HUES48 (cell line): ENCODE measurements around the gene PBX1.

Experiments
- H3K27ac ChIP-seq: one replicate; pipeline ENCODE4 v1.7.0; 2013; ENCODE audit warnings: low read depth, low read length, inconsistent platforms
- H3K27me3 ChIP-seq: 2 replicates; pipeline ENCODE4 v1.6.1; 2013; ENCODE audit warnings: mild to moderate bottlenecking, low read length; ENCODE audit not compliant: control insufficient read depth, insufficient read depth
- H3K36me3 ChIP-seq: 2 replicates; pipeline ENCODE4 v1.6.1; 2013; ENCODE audit warnings: low read length; ENCODE audit not compliant: control insufficient read depth, insufficient read depth
- H3K4me1 ChIP-seq: 2 replicates; pipeline ENCODE4 v1.6.1; 2013; ENCODE audit warnings: mild to moderate bottlenecking, low read length; ENCODE audit not compliant: control insufficient read depth, insufficient read depth
- H3K4me3 ChIP-seq: 2 replicates; pipeline ENCODE4 v1.5.1; 2013; ENCODE audit warnings: mild to moderate bottlenecking, low read depth, low read length
- H3K9ac ChIP-seq: 2 replicates; pipeline ENCODE4 v1.6.1; 2013; ENCODE audit warnings: mild to moderate bottlenecking, low read depth, low read length, moderate library complexity
- H3K9me3 ChIP-seq: 2 replicates; pipeline ENCODE4 v1.6.1; 2013; ENCODE audit warnings: low read length; ENCODE audit not compliant: control insufficient read depth, insufficient read depth

Gene PBX1

DNA sequence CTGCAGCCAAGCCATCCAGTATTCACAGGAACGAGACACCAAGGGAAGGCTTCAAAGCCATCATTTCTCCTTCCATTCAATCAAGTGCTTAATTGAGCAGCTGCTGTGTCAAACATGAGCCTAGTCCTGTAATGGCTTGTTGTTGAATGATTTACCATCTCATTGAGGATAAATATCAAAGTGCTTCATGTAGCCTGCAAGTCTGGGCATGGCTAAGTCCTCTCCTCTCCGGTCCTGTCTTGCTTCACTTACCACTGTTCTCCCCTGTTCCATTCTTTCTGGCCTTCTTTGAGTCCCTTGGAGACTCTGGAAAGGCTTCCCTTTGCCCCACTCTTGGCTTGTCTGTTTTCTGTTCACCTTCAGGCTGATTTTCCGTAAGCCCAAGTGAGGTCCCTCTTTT is 279.8 kb downstream of the PBX1 start:
- no peak overlapping the region for H3K27ac ChIP-seq
- no peak overlapping the region for H3K9ac ChIP-seq
- H3K36me3 ChIP-seq: peaks cover 29% of the 10 kb centered on the region
- H3K9me3 ChIP-seq: no peaks in the 10 kb centered on the region
- no peaks in the 10 kb centered on the region for H3K27me3 ChIP-seq
- H3K4me3 ChIP-seq: no peak overlapping the region
- peaks cover 8% of the 10 kb centered on the region for H3K4me1 ChIP-seq

DNA sequence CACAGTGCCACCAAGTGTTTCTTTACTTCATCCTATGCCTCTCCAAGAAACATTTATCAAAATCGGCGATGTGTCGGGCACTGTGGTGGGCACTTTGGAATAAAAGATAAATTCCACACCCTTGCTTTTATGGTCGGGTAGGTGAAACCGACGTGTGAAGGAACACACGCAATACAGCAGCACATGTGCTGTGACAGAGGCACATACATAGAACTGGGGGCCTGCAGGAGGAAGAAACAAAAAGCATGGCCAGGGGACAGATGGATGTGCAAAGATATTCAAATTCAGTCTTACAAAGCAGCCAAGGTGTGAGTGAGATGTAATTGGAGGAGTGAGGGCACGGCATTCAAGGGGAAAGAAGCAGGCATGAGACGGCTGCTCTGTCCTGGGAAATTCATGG is 282.0 kb downstream of the PBX1 start:
- H3K36me3 ChIP-seq: peaks cover 32% of the 10 kb centered on the region
- no peaks in the 10 kb centered on the region for H3K27me3 ChIP-seq
- no peak overlapping the region for H3K27ac ChIP-seq
- H3K9ac ChIP-seq: no peak overlapping the region
- no peaks in the 10 kb centered on the region for H3K9me3 ChIP-seq
- no peak overlapping the region for H3K4me3 ChIP-seq
- H3K4me1 ChIP-seq: peaks cover 8% of the 10 kb centered on the region

DNA sequence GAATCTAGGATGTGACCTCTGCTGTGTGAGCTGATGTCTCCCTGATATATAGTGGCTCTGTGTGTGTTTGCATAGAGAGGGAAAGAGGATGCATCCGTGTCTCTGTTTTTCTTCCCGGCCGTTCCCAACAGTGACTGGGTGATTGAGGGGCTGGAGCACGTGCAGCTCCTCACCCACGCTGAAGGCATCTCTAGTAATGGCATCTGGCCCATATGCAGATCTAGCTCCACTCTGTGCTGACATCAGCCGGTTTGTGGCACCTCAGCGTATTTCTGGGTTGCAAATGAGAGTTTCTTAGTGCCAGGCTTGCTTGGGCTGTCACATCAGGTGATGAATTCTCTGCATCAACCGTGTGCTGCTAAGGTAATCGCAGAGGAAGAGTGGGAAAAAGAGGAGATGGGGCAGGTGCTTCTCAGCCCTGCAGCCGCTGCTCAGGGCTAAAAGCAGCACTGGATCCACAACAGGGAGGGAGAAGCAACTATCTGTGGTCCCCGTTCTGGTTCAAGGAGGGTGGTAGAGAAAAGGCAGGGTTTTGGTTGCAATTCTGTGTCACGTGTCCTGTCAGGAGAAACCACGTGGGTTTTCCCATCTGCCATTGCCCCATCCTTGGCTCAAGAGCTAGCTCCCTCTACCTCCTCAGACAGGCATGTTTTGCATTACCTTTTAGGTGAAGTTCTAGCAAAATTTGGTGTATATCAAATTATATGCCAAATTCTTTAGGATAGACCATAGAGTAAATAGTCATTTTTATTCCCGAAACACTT is 282.9 kb downstream of the PBX1 start:
- H3K9me3 ChIP-seq: no peaks in the 10 kb centered on the region
- no peak overlapping the region for H3K9ac ChIP-seq

DNA sequence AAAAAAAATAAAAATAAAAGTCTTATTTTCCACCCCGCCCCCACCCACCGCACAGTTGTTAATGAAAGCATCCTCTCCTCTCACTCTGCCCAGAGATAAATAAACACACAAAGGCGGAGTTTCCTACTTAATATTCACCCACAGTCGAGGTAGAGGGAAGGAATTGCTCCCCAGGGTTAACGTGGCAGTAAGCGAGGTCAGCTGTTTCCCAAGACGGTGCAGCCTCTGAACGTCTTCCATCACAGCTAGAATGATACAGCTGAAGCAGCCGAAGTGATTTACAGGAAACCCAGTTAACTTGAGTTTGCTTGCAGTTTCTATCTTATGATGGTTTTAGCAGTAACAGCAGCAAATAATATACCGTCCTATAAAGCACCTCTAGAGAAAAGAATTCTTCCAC is 283.9 kb downstream of the PBX1 start:
- peaks cover 41% of the 10 kb centered on the region for H3K36me3 ChIP-seq
- no peak overlapping the region for H3K4me3 ChIP-seq
- H3K9me3 ChIP-seq: no peaks in the 10 kb centered on the region
- peaks cover 8% of the 10 kb centered on the region for H3K4me1 ChIP-seq
- H3K27ac ChIP-seq: no peak overlapping the region
- no peaks in the 10 kb centered on the region for H3K27me3 ChIP-seq
- H3K9ac ChIP-seq: no peak overlapping the region

More for the DNA sequence above, 282.9 kb downstream of the PBX1 start:
- Histone ChIP-seq H3K36me3 (peaks cover 35% of the 10 kb centered on the region), H3K27ac (no peak overlapping the region), H3K27me3 (no peaks in the 10 kb centered on the region), H3K4me3 (no peak overlapping the region), H3K4me1 (peaks cover 8% of the 10 kb centered on the region)

DNA sequence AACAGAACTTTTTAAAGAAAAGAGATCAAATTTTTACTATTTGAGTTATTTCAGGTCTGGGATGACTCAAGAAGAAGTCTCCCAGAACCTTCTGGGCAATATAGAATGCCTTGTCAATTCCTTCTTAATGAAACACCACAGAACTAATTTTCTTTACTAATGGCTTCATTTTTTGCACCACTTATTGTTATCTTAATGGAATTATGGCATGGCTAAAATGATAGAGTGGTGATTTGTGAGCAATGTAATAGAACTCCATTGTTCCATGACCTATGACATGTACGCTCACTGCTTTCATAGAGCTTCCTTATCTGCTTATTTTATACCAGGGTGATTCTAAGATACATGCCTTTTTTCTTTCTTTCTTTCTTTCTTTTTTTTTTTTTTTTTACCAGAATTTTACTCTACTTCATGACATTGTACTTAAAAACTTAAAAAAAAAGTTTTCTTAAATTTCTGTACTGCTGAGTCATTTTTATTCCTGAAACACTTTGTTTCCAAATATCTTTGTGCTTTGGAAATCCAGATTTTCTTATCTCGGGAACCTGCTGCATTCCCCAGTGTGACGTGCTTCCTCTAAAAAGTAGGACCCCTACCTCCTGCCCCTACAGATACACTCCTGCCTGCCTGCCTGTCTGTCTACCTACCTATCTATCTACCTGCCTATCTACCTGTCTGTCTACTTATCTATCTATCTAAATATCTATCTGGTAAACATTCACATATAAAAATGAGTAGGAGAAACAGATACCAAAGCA is 284.9 kb downstream of the PBX1 start:
- no peaks in the 10 kb centered on the region for H3K27me3 ChIP-seq
- no peak overlapping the region for H3K9ac ChIP-seq
- H3K4me1 ChIP-seq: peaks cover 8% of the 10 kb centered on the region
- peaks cover 38% of the 10 kb centered on the region for H3K36me3 ChIP-seq
- no peaks in the 10 kb centered on the region for H3K9me3 ChIP-seq
- H3K4me3 ChIP-seq: no peak overlapping the region
- H3K27ac ChIP-seq: no peak overlapping the region

DNA sequence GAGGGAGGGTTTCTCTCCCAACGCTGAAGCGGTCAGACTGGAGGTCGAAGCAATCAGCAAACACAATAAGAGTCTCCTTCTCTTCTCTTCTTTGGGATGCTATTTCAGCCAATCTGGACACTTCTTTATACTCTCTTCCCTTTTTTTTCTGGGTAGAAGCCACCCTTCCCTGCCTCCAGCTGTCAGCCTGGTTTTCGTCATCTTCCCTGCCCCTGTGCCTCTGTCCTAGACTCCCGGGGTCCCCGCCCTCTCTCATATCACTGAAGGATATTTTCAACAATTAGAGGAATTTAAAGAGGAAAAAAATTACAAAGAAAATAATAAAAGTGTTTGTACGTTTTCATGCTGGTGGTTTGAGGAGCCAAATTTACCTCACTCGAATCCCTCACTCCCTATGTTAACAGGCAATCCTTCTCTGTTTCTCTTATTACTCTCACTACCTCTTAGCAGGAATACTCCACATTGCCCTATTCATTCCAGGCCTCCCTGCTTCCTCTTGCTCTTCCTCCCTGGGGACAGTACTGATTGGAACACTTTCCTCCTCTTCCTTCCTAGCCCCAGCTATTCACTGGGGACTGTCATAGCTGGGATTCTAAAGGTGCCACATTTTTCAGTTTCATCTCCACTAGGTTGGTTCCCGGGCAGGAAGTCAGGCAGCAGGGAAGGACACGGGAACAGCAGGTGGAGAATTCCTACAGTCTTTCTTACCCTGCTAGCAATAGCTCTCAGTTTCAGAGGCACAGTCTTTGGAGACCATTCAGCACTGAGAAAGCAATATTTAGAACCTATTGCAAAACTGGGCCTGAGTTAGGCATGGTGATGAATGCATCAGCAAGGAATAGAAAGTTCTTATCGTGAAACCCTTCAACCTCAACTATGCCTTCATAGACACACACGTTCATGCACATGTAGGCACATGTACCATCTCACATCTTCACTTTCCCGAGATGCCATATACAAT is 288.0 kb downstream of the PBX1 start:
- H3K27ac ChIP-seq: no peak overlapping the region
- peaks cover 37% of the 10 kb centered on the region for H3K36me3 ChIP-seq
- H3K9ac ChIP-seq: no peak overlapping the region
- H3K9me3 ChIP-seq: no peaks in the 10 kb centered on the region
- H3K27me3 ChIP-seq: no peaks in the 10 kb centered on the region
- H3K4me3 ChIP-seq: no peak overlapping the region
- H3K4me1 ChIP-seq: peaks cover 9% of the 10 kb centered on the region

DNA sequence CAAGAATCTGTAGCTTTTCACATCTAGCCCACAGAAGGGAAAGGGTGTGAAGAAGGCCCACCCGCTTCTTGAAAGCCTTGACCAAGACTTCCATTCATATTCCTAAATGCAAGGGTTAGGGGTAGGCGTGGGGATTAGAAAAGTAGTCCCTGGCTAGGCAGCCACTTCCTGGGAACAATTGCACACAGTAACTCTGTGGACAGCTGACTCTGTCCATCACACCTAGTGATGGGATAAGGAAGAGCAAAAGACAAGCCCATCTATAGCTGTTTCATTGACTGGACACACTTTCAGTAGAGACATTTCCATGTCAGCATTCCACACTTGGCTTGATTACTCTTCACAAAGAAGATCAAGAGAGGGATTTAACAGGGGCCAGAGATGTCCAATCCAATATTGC is 294.2 kb downstream of the PBX1 start:
- Histone ChIP-seq H3K9me3 (no peaks in the 10 kb centered on the region), H3K4me1 (peaks cover 7% of the 10 kb centered on the region; the same call in 1 of the 2 replicates), H3K4me3 (no peak overlapping the region), H3K9ac (no peak overlapping the region), H3K27ac (no peak overlapping the region), H3K36me3 (peaks cover 4% of the 10 kb centered on the region), H3K27me3 (no peaks in the 10 kb centered on the region)

DNA sequence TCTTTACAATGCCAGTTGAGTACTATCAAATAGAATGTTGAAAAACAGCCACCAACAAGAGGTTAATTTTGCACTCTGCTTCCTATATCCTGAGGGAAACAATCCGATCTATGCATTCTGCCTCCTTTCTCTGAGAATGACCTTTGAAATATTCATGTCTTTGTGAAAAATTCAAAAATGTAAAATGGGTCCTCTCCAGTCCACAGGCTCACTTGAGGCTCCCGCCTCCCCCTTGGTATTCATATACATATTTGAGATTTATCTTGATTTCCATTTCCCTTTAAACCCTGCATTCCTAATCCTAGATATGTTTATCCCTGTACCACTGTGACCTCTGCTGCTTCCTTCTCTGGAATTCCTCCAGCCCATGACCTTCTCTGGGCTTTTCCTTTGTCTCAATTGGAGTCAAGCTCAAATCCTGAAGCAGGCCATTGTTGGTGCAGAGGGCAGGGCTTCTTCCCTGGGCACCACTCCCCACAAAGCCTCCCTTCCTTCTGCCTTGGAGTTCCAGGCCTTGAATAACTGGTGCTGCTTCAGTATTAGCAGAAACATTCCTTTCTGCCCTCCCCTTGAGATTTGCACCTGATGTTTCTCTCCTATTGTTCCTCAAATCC is 296.8 kb downstream of the PBX1 start:
- no peak overlapping the region for H3K9ac ChIP-seq
- no peaks in the 10 kb centered on the region for H3K36me3 ChIP-seq
- H3K9me3 ChIP-seq: no peaks in the 10 kb centered on the region
- H3K4me1 ChIP-seq: 0 out of 2 replicates have a peak, but pooled peaks cover 5% of the 10 kb centered on the region
- no peak overlapping the region for H3K27ac ChIP-seq
- H3K27me3 ChIP-seq: 0 out of 2 replicates have a peak, but pooled peaks cover 4% of the 10 kb centered on the region
- no peak overlapping the region for H3K4me3 ChIP-seq

DNA sequence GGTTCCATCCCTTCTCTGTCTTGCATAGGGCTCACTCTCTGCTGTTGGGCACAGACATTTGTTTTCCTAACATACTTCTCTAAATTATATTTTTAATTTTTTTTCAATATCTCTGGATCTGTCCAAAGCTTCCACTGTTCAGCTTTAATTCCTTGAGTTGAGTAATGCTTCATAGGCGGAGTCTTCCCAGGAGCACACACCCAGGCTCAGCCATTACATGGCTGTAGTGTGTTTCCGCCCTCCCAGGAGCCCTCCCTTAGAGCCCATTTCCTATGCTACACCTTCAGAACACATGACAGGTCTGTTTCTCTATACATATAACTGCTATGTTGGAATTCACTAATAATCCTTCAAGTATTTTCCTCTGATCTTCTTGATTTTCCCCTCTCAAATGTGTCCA is 297.4 kb downstream of the PBX1 start:
- Histone ChIP-seq H3K9me3 (no peaks in the 10 kb centered on the region), H3K27me3 (0 out of 2 replicates have a peak, but pooled peaks cover 4% of the 10 kb centered on the region), H3K4me3 (no peak overlapping the region), H3K36me3 (no peaks in the 10 kb centered on the region), H3K4me1 (0 out of 2 replicates have a peak, but pooled peaks cover 5% of the 10 kb centered on the region), H3K27ac (no peak overlapping the region), H3K9ac (no peak overlapping the region)

DNA sequence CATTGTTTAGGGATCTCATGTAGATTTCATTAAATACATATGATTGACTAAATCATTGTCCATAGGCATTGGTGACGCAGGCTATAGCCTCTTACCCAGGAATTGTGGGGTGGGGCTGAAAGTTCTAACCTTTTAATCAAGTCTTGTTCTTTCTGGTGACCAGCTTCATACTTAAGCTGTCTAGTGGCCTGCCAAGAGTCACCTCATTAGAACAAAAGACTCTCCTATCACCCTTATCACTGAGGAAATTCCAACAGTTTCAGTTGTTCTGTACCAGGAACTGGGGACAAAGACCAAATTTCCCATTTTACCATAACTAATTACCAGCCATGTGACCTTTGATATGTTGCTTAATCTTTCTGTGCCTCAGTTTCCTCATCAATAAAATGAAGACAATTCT is 298.5 kb downstream of the PBX1 start:
- no peak overlapping the region for H3K4me3 ChIP-seq
- no peaks in the 10 kb centered on the region for H3K36me3 ChIP-seq
- no peak overlapping the region for H3K27ac ChIP-seq
- H3K9ac ChIP-seq: no peak overlapping the region
- H3K9me3 ChIP-seq: no peaks in the 10 kb centered on the region
- peaks cover 13% of the 10 kb centered on the region for H3K27me3 ChIP-seq
- H3K4me1 ChIP-seq: 0 out of 2 replicates have a peak, but pooled peaks cover 5% of the 10 kb centered on the region
